ENCODE results near the gene BCL2.

Gene BCL2

DNA sequence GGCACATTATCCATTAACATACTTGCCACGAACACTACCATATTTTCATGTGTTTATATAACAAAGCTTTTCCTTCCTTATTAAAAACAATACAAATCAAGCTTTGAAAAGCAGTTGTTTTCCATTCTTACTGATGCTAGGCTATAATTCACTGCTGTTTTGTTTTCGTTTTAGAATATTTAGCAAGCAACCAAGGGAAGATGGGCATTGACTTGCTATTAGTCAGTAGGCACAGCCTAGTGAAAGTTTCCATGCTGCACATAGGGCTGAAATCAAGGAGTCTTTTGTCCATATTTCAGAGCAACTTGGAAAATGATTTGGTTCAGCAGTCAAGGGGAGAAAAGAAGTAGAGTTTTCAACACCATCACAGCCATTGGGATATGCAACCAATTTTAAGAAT, 31.3 kb downstream of the BCL2 start:
- FAIRE-seq: no peak
- no peak for DNase-seq (ENCODE audit: low spot score)

DNA sequence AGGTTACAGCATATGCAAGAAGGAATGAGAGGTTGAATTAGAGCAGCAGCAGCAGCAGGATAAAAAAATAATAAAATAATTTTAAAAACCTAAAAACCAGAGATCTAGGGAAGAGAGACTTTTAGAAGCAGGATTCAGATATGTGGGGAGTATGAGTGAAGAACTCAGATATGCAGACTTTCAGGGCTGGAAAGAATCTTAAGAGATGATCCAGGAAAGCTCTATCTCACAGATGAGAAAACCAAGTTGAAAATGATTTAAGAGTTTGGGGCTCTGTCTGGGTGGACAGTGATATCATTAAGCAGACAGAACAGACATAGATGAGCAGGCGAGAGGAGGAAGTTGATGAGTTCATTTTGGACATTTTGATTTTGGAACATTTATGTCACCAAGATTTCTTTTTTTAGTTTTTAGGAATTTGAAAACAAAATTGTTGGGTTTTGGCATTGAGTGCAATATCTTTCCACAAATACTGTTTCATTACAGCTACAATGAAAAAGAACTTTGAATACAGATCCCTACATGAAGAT, 31.8 kb downstream of the BCL2 start:
- no peak for FAIRE-seq

DNA sequence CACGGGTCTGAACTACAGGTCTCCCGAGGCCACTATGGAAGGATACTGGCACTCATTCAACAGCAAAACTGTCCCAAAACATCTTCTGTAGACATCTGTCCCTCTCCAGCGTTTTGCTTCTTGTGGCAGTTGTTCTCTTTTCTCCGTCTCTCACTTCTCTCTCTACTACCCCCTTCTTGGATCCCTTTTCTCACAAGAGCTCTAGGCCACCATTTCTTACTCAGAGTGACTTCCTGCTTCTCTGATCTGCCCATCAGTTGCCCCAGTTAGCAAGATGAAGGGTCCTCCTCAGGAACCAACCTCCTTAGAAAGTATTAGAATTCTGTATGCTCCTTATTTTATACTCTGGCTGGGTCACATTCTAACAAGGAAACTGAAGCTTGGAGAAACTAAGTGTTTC, 32.6 kb downstream of the BCL2 start:
- FAIRE-seq: no peak
- no peak for DNase-seq (ENCODE audit: low spot score)

More for the DNA sequence above, 31.8 kb downstream of the BCL2 start:
- DNase-seq (ENCODE audit: low spot score): no peak

DNA sequence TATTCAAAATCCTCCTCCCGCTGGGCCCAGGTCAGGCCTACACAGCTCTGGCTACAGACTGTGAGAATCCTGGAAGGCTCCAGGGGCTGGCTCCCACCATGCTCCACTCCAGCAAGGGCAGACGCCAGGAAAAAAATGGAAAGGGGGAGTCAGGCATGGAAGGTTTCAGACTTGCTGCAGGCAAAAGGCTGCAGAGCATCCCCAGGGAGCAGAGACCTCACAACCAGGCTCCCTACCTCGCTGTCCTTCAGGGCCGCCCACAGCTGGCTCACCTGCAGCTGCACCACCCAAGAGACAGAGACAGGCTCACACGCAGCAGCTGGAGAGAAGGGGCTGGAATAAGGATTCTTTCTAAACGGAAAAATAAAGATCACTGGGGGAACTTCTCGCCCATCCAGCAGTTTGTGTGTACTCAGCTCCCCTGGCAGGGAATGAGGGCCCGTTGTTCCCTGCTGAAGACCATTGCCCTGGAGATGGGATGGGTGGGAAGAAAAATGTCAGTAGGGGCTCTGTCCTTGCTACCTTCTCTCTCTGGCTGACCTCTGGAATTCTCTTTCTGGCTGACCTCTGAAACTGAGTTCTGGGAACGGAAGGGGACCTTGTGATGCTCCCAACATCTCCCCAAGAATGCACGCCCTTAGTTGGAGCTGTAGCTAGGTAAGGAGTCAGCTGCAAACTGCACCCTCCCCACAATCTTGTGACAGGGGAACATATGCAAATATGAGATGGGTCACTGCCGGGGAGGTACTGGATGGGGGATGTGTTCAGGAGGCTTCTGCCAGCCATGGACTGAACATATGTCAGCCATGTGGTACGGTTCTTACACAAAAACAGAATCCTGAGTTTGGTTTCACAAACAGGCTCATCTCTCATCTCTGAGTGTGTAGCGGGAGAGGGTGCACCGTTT, 34.5 kb downstream of the BCL2 start:
- DNase-seq (ENCODE audit: low spot score) (no peak), FAIRE-seq (no peak)

DNA sequence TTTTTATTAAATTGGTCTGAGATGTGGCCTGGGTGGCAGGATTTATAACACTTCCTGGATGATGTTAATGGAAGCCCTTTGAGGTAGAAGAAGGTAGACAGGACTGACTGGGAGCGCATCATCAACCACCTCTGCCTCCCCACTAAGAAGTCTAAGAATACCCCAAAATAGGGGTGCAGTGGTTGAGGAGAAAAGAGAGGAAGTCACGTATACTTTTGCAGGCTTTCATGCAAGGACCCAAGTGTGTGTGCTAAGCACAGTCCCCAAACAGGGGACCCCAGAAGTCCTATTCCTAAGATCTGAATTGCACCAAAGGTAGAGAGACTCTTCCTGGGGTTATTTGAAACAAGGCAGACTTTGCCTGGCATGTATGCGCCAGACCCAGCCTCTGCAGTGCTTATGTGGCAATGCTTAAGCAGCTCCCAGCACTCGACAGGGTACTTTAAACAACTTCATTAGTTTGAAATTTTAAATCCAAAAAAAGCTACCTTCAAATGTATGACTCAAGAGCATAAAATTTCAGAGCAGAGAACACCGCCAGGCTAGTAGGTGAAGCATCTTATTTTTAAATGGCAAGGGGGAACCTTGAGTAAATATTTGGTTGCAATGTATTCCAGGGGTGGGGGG, 35.3 kb downstream of the BCL2 start:
- DNase-seq (ENCODE audit: low spot score) (no peak), FAIRE-seq (no peak)

DNA sequence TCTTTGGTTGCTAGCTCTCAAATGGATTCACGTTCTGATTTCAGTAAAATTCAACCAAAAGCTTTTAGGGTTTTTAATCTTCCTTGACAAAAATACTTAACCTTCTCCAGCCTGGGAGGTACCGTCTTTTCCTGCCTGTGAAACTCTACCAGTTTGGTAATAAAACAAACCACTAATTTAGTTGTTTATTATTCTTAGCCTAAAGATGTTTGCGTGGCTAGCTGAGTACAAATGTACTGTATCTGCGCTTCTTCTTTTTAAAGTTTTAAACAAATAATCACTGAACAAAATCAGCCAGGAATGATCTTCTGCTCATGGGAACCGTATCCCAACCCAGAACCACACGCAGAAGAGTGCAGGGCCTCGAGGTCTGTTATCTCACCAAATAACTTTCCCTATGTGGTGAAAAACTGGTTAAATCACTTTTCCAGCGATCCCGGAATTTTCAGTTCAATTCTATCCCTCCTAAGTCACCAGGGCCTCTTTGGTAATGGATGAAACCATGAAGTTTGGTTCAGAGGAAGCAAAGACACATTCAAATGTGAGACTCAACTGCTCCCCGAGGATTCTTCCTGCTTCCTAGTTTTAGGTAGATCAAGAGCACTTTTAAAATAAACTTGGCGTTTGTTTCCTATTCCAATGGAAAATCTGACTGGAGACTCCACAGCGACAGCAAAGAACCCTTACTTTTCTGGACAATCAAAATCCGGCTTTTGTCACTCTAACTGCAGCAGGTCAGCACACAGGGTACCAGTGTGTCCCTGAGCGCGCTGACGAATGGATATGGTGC, 36.1 kb downstream of the BCL2 start:
- FAIRE-seq (no peak), DNase-seq (ENCODE audit: low spot score) (no peak)

DNA sequence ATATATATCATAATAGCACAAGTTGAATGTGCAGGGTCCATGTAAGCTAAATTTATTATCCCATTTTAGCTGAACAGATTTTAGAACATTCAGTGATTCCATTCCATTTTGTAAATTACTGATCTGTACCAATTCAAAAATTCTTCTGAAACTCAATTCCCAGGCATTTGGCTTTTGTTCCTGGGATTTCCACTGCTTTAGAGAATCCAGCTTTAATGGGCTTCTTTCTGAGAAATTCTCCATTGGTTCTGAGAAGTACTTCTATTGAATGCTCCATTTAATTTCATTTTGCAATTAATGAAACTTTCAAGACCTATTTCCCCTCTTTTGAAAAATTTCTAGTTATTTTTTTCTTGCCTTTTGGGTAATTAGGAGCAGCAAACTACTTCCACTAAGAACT, 36.8 kb downstream of the BCL2 start:
- FAIRE-seq: no peak
- DNase-seq (ENCODE audit: low spot score): no peak

DNA sequence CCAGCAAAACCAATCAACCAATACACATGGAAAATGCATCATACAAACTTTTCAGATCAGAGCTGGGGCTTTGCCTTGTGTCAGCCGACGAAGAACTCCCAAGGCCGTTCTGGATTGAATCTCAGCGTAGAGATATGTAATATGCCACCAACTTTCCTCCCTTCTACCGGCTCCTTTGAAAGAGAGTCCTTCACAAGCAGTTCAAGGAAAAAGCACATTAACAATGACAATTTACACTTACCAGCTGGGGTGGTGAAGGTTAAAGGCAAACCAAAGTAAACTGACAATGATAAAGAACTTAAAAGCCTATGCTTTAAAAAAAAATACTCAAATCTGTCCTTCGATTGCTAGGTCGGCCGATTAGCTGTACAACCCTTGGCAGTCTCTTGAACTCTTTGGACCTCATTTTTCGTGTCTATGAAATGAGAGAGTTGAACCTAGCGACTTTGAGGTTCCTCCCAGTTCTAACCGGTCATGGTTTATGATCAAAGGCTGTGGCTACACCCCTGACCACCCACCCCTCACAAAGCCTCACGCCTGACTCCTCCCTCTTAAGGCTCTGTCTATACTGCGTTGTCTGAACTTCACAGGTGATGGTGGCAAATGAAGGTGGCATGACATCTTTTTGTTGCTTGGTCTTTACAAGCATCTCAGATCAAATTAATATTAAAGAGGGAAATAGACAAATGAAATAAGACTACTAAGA, 46.2 kb downstream of the BCL2 start:
- no peak for FAIRE-seq

DNA sequence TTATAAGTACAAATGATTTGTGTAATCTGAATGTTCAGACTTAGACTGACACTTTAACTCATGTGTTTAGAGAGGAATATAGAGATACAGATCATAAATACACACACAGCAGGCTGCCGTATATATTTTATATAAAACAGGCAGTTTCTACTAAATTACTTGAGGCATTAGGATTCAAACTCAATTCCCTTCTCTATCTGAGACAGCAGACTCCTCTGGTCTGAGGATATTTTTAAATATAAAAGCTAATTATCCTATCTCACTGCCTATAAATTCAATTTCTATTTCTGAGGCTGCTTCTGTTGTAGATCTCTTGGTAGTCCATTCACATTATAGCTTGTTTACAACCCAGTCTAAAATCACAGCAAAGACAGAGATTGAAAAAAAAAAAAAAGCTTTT, 46.9 kb downstream of the BCL2 start:
- FAIRE-seq (no peak), DNase-seq (ENCODE audit: low spot score) (no peak)

More for the DNA sequence above, 46.2 kb downstream of the BCL2 start:
- no peak for DNase-seq (ENCODE audit: low spot score)

DNA sequence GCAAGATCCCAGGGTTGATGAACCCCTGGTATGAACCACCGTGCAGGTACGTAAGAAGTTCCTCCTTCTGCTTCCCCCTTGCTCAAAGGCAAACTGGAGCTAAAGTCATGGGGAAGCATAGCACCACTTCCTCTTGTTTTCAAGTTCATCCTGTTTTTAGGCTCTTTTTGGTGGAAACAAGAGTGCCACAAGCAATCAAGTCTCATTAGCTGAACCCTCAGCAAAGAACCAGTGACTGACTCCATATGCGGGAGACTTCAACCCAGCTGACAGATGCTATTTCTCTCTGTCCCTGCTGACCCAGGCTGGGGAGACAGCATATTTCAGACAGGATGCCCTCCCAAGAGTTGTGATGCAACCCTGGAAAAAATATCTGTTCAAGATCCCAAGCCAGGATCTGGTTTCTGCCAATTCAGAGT, 47.7 kb downstream of the BCL2 start:
- FAIRE-seq (no peak), DNase-seq (ENCODE audit: low spot score) (no peak)

DNA sequence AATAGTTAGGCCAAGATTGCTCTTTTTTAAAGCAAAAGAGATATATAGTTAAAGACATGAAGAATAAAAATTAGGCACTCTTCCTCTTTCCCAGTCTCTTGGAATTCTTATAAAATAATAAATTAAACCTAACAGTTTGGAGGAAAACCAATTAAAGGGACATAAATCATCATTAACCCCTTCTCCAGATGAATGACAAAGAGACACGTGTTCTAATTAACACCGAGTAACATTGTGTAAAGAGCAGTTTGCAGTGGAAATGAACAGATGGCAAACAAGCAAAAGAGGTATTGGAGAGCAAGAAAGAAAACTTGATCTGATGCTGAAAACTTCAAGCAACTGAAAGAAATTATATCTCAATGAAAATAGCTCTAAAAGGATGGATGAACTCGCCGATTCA, 48.4 kb downstream of the BCL2 start:
- FAIRE-seq: no peak
- no peak for DNase-seq (ENCODE audit: low spot score)

DNA sequence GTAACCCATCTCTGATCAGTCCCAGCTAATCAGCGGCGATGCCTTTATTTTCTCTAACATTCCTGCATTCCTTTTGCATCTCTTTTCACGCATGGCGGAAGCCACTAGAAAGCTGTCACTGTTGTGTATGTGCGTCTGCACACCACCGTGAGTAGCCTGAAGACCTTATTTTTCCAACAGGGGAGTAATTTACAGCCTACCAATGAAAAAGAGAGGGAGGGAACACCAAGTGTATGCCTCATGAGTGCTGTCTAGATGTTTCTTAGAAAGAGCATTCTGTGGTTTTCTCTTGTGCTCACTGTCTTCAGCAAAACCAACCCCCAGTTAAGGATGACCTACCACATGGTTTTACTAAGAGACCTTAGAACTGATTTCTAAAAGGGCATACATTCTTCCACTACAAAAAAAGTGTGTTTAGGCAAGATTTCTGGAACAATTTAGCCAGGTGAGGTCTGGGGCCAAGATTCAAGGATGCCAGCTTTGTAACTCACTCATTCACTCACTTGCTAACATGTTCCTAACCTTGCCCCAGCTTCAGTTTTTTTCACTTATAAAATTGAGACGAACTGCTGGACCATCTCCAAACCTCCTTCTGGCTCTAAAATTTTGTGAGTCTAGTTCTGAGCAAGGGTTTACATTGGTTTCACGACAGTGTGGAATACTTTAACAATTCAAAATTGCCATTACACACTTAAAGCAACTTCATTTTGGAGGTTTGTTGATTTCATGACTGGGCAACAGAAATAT, 51.4 kb downstream of the BCL2 start:
- no peak for DNase-seq (ENCODE audit: low spot score)
- no peak for FAIRE-seq

DNA sequence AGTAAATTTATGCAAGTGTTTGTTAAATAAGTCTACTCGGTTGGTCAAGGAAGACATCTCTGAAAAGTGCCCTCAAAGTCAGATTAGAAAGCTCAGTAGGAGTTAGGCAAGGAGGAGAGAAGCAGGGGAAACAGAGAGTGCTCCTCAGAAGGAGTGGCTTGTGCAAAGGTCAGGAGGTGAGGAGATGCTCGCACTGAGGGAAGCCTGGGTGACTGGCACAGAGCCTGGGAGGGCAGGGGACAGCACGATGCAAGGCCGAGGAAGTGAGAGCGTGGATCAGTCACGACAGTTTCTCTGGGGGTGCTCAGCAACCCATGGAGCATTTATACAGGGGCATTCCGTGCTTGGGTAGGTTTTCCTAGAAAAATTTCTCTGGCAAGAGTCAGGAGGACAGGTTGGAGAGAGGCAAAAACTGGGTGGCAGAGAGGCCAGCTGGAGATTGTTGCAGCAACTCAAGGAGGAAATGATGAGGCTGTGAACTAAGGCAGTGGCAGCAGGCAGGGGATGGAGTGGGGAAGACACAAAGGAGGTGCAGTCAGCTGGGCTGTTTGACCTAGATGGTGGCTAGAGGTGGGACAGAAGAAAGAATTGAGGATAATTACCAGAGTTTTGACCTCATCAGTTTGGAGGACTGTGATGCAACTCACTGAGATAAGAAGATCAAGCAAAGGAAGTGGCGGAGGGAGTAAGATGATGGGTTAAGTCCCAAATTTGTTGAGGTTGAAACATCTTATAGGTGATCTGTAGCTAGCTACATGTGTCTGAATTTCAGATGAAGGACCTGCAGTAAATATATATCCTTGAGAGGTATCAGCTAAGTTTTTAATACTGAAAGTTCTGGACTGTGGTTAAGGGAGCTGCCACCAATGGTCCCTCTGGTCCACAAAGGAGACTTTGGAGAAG, 52.4 kb downstream of the BCL2 start:
- FAIRE-seq: no peak
- DNase-seq (ENCODE audit: low spot score): no peak

DNA sequence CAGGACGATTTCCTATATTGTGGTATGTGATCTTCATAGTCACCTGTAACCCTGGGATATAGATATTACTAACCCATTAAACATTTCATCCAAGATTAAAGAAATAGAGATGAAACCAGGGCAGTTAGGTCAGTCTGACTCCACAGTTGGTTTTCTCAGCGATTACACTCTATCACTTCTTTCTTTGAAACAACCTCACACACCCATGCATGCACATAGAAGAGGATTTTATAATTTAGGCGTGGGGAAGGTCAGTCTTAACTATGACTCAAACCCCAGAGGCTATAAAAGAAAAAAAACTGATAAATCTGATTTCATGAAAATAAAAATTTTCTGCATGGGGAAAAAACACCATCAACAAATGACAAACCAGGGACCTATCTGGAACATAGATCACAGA, 54.2 kb downstream of the BCL2 start:
- DNase-seq (ENCODE audit: low spot score): no peak

DNA sequence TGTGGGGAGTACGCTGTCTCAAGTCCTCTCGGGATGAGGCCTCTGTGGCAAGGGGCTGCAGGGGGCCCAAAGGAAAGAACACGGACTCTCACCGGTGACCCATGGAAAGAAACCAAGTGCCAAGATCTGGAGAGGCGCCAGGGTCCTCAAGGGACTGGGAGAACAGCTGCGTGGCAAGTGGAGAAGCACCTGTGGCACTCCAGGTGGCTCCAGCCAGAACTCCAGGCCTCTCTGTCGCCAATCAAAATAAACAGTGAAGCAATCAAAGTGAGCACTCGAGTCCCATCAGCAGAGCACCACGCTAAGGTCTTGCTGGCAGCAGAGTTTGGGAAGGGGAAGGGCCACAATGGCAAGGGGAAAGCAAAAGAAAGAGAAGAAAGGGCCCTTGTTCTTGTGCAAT, 54.7 kb downstream of the BCL2 start:
- FAIRE-seq (no peak), DNase-seq (ENCODE audit: low spot score) (no peak)

More for the DNA sequence above, 54.2 kb downstream of the BCL2 start:
- no peak for FAIRE-seq

DNA sequence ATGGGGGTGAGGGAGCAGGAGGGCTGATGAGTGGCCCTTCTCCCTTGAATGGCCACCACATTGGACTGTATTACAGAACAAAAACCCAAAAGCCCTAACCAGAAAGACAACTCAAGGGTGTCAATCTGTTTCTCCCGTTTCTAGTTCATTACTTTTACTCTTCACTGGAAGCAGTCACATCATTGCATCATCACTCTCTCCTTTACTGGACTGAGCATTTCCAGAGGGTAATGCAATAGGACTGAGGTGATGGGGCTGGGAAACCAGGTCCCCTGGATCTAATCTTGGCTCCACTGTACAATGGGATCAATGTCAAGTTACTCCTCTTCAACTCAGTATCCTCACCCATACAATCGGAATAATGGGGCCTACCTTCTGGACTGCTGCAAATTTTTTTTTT, 56.1 kb downstream of the BCL2 start:
- DNase-seq (ENCODE audit: low spot score): no peak
- no peak for FAIRE-seq

DNA sequence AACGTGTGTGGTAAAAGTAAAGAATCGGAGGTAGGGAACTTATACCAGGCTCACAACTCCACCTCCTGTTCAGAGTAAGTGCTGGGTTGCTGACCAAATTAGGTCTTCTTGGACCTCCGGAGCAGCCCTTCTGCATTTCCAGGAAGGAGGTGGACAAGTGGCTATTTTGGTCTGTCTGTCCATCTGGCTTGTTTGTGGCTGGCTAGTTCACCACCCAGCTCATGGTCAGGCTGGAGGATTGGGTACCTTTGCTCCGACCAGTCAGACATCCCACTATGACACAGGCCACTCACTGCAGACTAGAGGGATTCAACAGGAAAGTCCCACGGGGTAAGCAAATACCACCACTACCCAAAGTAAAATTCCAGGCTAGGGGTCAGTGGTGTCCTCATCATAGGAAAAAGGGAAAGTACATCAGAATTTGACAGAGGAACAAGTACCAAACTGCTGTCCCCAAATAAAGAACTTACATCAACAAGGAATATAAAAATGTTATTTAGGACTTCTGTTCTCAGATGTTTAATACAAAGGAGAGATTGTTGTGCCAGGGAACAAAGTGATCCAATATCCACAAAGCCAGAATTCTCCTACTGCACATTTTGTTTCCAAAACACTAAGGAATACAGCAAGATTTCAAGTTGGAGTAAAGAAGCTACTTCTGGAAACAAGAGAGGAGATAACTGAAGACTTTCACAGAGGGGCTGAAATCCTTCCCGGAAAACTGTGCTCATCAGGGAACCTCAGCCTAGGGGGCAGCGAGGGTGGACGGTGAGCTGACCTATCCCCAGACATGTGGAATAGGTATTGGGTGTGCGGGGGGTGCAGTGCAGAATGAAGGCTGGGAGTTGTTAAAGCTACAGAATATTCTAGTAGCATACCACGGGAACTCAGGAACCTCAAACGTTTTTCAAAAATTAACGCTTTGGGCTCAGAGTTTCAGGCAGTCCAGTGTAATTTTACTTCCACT, 56.9 kb downstream of the BCL2 start:
- no peak for FAIRE-seq
- DNase-seq (ENCODE audit: low spot score): no peak

DNA sequence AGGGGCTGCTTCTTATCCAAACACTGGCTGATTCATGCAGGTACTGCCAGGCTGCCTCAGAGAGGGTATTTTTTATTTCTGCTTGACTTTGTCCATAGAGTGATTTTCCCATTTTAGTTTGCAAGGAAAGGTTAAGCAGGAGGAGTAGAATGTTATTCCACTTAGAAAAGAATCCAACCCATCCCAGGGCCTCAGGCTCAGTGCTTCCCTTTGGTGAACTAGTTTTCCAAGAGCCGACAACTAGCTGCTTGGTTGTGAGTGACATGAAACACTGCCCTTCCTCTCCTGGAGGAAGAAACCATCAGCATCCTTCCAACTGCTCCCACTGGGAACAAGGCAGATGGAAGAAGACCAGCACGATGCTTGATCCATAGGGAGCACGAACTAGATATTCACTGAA, 58.5 kb downstream of the BCL2 start:
- DNase-seq (ENCODE audit: low spot score) (no peak), FAIRE-seq (no peak)
